A549 treated with AZD9567 at 1 μM for 4 hours (cell line): ENCODE results near the gene SRSF3. TPM values are rescaled to one million over a fixed set of nuclear protein-coding genes. Genes with fewer than 3 reads are reported as not detected.

ENCODE experiments used
- total RNA-seq: library from RNA; stranded (reverse); fragments of 200-300 nt; extraction: Qiagen RNA extraction; gene quantifications from 5 replicates; pipeline ENCODE4 v1.2.3, GENCODE V29; 2022; ENCODE audit not compliant: insufficient read depth

SRSF3 gene
- total RNA-seq: 508 to 911 TPM (median 510 TPM) in 5 replicates

DNA sequence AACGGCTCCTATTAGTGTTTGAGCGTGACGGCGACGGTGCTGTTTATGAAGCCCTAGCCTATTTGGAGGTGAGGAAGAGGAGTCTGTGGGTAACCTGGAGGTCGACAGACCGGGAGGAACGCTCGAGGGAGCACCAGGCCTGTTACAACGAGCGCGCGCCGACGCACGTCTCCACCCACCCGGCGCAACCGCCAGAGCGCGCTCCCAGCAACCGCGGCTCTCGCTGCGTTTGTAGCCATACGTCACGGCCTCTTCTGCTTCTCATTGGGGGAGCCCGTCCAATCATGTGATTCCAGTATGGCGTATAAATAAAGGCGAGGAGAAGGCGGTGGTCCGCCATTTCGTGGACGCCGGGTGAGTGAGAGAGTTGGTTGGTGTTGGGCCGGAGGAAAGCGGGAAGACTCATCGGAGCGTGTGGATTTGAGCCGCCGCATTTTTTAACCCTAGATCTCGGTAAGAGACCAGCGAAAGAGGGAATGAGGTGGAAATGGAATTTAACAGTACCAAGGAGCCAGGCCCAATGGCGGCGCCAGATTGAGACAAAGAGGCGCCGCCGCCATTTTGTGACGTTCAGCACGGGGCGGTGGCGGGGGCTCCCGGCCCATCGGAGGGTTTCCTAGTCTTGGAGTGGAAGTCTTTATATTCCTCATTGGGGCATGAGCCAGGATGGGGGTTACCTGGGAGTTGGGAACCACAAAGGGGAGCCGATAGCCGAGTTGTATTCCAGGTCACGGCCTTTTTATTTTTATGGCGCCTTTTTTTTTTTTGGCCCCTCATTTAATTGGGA lies at the start of gene SRSF3:
TSS of gene SRSF3 (plus strand) at position 334 of the 787 bp plus-strand sequence. CDS start 2,401 bp downstream, outside the sequence.

DNA sequence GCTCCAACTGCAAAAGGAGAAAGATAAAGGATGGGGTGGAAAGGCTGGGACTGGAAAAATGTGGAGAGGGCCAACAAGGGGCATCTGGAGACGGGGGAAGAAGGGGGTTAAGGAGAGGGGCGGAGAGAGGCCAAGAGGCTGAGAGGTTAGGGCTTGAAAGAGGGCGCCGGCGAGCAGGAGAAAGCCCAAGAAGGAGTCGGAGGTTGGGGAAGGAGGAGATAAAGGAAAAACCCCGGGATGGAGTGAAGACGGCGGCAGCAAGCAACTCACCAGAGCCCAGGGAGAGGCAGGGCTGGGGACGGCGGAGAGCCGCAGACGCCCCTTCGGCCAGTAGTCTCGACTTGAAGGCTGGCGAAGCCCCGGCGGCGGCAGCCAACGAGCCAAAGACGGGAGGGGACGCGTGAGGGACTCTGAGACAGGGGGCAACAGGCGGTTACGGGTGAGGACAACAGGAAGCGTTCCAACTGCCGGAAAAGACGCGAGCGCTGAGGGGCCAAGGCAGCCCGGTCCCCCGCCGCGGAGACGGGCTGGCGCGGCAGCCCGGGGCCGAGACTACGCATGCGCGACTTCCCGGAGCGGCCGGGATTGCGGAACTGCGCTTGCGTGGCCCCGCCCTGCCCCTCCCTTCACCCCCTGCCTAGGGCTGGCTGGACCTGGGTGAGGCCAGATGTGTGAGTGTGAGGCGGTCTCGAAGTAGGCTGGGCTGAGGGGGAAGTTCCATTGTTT lies 47.1 kb upstream of the SRSF3 start, which contains the start of gene STK38:
TSS of gene STK38 (minus strand) at position 560 of the 726 bp plus-strand sequence. CDS start 7,277 bp downstream, outside the sequence.

Other genes starting within 250 kb of the SRSF3 start
- 0.10 to 0.22 TPM (median 0.16 TPM) in 4 of 5 replicates, not detected in the other for gene ETV7, start 206.7 kb upstream of the SRSF3 start, total RNA-seq
- not detected in 5 replicates for gene PXT1, start 151.5 kb upstream of the SRSF3 start, total RNA-seq
- 15.9 to 24.6 TPM (median 17.0 TPM) in 5 replicates for gene KCTD20, start 151.4 kb upstream of the SRSF3 start, total RNA-seq
- gene STK38, start 46.9 kb upstream of the SRSF3 start, total RNA-seq: 14.7 to 17.2 TPM (median 15.5 TPM) in 5 replicates
- 249 to 335 TPM (median 300 TPM) in 5 replicates for gene CDKN1A, start 84.4 kb downstream of the SRSF3 start, total RNA-seq
- gene RAB44, start 103.5 kb downstream of the SRSF3 start, total RNA-seq: 0.03 to 0.06 TPM (median 0.05 TPM) in 4 of 5 replicates, not detected in the other
- gene CPNE5, start 245.1 kb downstream of the SRSF3 start, total RNA-seq: 0.05 to 0.13 TPM (median 0.08 TPM) in 4 of 5 replicates, not detected in the other